Adipocyte (in vitro differentiated cells): ENCODE measurements around the gene CCNJ.

Experiments used
- DNase-seq: peaks from one replicate; pipeline ENCODE4 v3.0.0-alpha.2; 2015; ENCODE audit warnings: low read depth
- H3K27me3 ChIP-seq: replicated peaks from 2 replicates; pipeline ENCODE4 v1.7.0; 2013; ENCODE audit warnings: mild to moderate bottlenecking, low read length, moderate library complexity; ENCODE audit not compliant: control insufficient read depth, insufficient read depth
- H3K36me3 ChIP-seq: 2 replicates; pipeline ENCODE4 v1.7.0; 2013; ENCODE audit warnings: low read length, mild to moderate bottlenecking, moderate library complexity; ENCODE audit not compliant: control insufficient read depth, insufficient read depth, severe bottlenecking
- H3K4me1 ChIP-seq: 2 replicates; pipeline ENCODE4 v1.7.0; 2013; ENCODE audit warnings: mild to moderate bottlenecking, low read length, moderate library complexity; ENCODE audit not compliant: control insufficient read depth, insufficient read depth
- H3K4me3 ChIP-seq: 2 replicates; pipeline ENCODE4 v1.7.0; 2013; ENCODE audit warnings: mild to moderate bottlenecking, low read length, moderate library complexity
- H3K9ac ChIP-seq: 2 replicates; pipeline ENCODE4 v1.7.0; 2013; ENCODE audit warnings: mild to moderate bottlenecking, low read length, moderate library complexity
- H3K9me3 ChIP-seq: 2 replicates; pipeline ENCODE4 v1.7.0; 2013; ENCODE audit warnings: mild to moderate bottlenecking, low read length, moderate library complexity; ENCODE audit not compliant: control insufficient read depth

Gene CCNJ

DNA sequence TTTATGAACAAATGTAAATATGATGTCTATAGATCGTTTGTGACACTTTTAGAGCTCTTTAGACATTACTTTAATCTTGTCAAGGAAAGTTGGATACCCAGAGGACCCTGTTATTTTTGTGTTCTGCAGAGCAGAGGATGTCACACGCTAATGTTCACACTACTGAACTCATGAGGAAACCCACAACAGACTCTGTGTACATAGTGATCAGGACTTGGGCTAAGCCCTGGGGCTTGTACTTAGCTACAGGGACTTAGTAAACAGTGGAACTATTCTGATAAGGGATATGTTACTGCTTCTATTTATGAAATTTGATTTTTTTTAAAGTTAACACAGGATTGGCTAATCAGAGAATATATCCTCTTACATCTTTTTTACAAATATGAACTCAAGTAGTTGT is 50.6 kb downstream of the CCNJ start:
- H3K36me3 ChIP-seq = no peaks in the 10 kb centered on the region
- peaks cover 52% of the 10 kb centered on the region for H3K27me3 ChIP-seq
- H3K9ac ChIP-seq = no peak overlapping the region
- H3K9me3 ChIP-seq = peaks cover 2% of the 10 kb centered on the region
- no peak overlapping the region for H3K4me3 ChIP-seq
- DNase-seq = no peak
- H3K4me1 ChIP-seq = peaks cover 4% of the 10 kb centered on the region

DNA sequence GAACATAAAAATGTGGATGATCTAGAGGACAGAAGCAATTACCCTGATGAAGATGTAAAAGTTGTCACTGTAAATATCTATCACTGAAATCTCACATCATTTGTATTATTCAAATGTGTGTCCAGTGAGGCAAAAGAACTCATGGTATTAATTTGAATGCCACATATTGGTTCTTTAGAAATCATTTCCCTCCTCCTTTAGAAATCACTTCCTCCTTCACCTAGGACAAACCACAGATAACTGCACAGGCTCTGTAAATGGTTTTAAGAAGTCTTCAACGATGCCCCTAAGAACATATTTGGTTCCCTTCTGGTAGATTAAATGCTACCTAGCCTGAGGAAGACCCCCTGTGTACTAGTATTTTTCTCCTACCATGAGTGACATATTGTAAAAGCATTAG is 53.6 kb downstream of the CCNJ start:
- no peaks in the 10 kb centered on the region for H3K9me3 ChIP-seq
- peaks cover 52% of the 10 kb centered on the region for H3K27me3 ChIP-seq
- no peak overlapping the region for H3K4me3 ChIP-seq
- no peak for DNase-seq
- H3K4me1 ChIP-seq = no peaks in the 10 kb centered on the region
- H3K9ac ChIP-seq = no peak overlapping the region
- H3K36me3 ChIP-seq = no peaks in the 10 kb centered on the region

DNA sequence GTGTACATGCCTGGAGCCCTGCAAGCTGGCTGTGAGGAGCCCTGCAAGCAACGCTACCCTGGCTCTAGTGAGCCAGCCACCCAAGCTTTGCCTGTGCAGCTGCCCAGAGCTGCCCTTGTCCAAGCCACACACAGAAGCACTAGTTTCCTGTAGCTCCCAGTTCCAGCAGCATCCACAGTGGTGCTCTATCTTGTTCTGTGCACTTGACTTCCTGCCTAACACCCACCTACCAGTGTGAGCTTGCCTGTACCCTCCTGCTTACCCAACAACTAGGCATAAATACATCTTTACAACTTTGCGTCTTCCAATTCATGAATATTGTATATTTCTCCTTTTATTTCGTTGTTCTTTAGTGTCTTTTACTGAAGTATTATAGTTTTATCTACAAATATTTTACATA is 54.5 kb downstream of the CCNJ start:
- Histone ChIP-seq H3K36me3 (no peaks in the 10 kb centered on the region), H3K9me3 (no peaks in the 10 kb centered on the region), H3K4me1 (no peaks in the 10 kb centered on the region), H3K4me3 (no peak overlapping the region), H3K27me3 (peaks cover 43% of the 10 kb centered on the region), H3K9ac (no peak overlapping the region)
- DNase-seq = no peak

DNA sequence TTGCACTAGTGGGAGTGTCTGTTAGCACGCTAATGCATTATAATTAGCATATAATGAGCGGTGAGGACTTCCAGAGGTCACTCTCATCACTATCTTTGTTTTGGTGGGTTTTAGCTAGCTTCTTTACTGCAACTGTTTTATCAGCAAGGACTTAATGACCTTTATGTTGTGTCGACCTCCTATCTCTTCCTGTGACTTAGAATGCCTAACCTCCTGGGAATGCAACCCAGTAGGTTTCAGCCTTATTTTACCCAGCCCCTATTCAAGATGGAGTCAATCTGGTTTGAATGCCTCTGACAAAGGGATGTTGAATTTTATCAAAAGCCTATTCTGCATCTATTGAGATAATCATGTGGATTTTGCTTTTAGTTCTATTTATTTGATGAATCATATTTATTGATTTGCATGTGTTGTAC is 64.2 kb downstream of the CCNJ start:
- DNase-seq = no peak
- Histone ChIP-seq H3K9me3 (no peaks in the 10 kb centered on the region), H3K4me1 (no peaks in the 10 kb centered on the region), H3K4me3 (no peak overlapping the region), H3K36me3 (no peaks in the 10 kb centered on the region), H3K9ac (no peak overlapping the region), H3K27me3 (peaks cover 8% of the 10 kb centered on the region)
